Measurements from ENCODE around the gene CX3CL1.

DNA sequence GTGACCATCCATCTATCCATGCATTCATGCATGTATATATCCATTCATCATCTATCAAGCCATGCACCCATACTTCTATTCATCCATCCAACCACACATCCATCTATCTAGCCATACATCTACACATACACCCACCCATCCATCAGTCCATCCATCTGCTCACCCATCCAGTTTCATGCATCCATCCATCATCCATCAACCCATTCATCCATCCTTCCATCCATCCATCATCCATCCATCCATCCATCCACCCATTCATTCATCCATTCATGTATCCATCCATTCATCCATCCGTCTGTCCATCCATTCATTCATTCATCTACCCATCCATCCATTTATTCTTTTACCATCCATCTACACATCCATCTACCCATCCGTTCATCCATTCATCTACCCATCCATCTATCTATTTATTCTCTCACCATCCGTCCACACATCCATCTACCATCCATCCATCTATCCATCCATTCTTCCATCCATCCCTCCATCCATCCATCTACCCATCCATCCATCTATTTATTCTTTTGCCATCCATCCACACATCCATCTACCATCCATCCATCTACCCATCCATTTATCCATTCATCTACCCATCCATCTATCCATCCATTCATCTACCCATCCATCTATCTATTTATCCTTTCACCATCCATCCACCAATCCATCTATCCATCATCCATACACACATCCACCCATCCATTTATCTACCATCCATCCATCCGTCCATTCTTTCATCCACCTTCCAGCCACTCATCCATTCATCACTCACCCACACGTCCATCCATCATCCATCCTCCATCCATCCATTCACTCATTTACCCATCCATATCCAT is 35.4 kb downstream of the CX3CL1 start:
- TF ChIP-seq, protein P1, sequence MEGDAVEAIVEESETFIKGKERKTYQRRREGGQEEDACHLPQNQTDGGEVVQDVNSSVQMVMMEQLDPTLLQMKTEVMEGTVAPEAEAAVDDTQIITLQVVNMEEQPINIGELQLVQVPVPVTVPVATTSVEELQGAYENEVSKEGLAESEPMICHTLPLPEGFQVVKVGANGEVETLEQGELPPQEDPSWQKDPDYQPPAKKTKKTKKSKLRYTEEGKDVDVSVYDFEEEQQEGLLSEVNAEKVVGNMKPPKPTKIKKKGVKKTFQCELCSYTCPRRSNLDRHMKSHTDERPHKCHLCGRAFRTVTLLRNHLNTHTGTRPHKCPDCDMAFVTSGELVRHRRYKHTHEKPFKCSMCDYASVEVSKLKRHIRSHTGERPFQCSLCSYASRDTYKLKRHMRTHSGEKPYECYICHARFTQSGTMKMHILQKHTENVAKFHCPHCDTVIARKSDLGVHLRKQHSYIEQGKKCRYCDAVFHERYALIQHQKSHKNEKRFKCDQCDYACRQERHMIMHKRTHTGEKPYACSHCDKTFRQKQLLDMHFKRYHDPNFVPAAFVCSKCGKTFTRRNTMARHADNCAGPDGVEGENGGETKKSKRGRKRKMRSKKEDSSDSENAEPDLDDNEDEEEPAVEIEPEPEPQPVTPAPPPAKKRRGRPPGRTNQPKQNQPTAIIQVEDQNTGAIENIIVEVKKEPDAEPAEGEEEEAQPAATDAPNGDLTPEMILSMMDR (conservative IDR thresholded peaks at IDR 0.05), result no peak
- no peak for TF ChIP-seq EZH2 (IDR thresholded peaks at IDR 0.05; ENCODE audit: low read depth)

Data from PC-9 (cell line).